GM19328 (cell line): Measurements from ENCODE around the gene CLASP1.
"Not testable (repeated sequence)": the region's sequence is repeated elsewhere in the genome, so short reads cannot be mapped to it uniquely, and the experiment has no call there.

Source experiments
- ATAC-seq: cut with Tn5 transposase; IDR thresholded peaks from one replicate; pipeline ENCODE4 v1.9.1; 2021; ENCODE audit warnings: mild to moderate bottlenecking, moderate library complexity; ENCODE audit not compliant: unreplicated experiment

The CLASP1 gene

DNA sequence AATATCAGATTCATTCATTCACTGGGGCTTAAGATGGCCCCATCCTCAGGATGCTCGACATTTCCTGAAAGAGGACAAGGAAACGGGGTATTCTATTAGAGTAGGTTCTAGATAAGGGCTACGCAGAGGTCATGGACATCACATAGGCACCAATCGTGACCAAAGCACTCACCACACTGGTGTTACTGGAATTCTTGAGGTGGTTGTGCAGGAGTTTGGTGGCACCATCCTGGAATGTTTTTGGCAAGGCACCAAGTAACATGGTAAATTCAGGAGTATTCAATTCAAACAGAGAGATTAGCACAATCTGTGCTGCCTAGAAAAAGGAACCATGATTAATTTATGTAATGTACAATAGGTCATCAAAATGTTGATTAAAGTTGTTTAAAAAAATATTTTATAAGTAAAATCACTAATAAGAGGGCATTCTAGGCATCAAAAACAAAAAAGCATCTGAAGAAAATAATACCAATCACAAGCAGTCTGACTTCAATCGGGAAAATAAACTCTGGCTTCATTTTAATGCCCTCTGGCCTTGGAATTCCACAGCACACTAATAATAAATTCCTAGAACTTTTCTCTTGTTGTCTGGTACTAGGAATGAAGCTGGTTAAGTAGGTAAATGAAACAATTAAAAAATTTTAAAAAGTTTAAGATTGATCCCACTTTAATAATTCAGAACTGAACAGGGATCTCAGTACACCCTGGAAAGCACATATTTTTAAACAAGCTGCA lies 261.5 kb downstream of the CLASP1 start:
- ATAC-seq = no peak

DNA sequence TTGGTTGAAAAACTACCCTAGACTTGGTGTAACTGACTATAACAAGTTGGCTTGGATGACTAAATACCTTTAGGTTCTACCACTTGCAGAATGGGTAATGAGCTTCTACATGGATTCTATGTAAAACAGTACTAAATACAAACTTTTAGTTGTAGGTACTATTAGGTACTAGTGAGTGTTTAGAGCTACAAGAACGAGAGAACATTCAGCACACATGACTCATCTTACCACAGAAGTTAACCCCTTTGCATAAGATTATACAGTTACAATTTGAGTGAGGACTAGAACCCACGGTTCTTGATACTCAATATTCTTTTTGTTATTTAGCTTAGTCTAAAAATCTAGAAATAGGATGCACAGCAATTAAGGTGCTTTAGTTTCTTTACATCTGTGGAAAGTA lies 262.6 kb downstream of the CLASP1 start:
- no peak for ATAC-seq

DNA sequence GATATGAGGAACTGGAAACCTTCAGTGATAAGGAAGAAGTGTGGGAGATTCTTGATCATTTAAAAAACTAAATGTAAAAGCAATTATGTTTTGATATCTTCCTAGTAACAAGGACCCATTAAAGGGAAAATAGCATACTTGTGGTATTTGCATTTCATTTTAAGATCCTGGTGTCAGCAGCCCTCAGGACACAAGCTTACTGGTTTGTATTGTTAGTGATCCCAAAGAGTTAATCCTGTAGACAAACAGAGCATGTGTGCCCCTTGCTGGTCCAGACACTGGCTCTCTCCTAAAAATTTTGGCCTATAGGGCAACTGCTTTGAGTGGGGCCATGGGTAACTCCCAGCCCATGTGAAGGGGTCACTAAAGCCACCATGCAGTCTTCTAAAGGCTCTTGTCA lies 263.2 kb downstream of the CLASP1 start:
- no peak for ATAC-seq

DNA sequence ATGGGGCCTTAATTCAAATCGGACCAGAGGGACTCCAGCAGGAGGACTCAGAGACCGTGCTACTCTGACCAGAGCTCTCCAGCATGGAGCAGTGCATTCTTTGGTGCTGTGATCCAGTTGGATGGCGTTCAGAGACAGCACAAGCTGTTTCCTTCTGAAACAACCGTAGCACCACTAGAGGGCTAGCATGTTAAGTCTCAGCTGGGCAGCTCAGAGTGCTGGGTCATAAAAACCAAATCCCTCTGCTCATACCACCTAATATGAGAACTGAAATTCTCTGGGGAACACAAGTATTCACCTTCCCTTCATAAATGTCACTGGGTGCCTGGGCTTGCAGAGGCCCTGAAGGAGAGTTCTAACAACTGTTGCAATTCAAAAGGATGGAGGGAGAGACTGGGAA lies 266.5 kb downstream of the CLASP1 start:
- no peak for ATAC-seq

DNA sequence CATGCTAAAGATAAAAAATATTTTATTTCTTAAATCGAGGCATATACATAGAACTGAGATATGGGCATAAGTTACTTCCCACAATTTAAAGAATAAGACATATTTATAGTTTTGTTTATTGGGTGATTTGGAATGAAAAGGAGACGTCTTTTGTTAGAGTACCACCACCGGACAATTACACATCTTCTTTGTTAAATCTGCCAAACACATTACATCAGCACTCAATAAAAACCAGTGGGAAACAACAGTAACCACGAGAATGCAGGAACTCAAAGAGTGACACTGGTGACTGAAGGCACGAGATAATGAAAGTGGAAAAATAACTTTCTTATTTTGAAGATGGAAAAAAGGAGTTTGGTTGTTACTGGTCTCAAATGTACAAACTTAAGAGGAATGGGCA lies 271.6 kb downstream of the CLASP1 start:
- ATAC-seq = no peak

DNA sequence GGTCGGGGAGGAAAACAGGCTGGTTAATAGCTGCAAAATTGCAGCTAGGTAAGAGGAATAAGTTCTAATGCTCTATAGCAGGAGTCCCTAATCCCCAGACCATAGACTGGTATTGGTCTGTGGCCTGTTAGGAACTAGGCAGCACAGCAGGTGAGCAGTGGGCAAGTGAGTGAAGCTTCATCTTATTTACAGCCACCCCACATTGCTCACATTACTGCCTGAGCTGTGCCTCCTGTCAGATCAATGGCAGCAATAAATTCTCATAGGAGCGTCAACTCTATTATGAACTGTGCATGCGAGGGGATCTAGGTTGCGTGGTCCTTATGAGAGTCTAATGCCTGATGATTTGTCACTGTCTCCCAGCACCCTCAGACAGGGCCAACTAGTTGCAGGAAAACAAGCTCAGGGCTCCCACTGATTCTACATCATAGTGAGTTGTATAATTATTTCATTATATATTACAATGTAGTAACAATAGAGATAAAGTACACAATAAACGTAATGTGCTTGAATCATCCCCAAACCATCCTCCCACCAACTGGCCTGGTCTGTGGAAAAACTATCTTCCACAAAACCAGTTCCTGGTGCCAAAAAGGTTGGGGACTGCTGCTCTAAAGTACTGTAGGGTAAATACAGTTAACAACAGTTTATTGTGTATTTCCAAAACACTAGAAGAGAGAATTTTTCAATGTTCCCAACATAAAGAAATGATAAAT lies 272.6 kb downstream of the CLASP1 start:
- no peak for ATAC-seq

DNA sequence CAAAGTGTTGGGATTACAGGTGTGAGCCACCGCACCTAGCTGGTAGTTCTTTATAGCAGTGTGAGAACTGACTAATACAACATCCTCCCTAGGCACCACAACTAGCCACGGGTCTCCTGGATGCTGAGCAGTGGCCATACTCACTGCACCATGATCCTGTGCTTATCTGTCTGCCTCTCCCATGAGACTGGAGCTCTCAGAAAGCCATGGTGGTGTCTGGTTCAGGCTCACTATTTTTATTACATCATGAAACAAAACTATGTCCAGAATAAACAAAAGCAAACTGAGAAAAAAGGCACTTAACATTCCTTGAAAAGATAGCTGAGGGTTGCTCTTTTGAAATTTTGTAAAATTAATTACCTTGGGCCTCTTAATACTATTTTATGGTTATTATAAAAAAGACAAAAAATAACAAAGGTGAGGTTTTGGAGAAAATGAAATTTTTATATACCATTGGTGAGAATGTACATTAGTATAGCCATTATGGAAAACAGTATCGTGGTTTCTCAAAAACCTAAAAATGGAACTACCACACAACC lies 273.6 kb downstream of the CLASP1 start:
- ATAC-seq = no peak

DNA sequence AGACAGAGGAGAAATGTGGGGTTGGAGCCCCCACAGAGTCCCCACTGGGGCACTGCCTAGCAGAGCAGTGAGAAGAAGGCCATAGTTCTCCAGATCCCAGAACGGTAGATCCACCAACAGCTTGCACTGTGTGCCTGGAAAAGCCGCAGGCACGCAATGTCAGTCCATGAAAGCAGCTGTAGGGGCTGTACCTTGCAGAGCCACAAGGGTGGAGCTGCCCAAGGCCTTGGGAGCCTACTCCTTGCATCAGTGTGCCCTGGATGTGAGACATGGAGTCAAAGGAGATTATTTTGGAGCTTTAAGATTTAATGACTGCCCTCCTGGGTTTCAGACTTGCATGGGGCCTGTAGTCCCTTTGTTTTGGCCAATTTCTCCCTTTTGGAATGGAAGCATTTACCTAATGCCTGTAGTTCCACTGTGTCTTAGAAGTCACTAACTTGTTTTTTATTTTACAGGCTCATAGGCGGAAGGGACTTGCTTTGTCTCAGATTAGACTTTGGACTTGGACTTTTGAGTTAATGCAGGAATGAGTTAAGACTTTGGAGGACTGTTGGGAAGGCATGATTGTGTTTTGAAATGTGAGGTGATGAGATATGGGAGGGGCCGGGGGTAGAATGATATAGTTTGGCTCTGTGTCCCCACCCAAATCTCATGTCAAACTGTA lies 274.7 kb downstream of the CLASP1 start:
- not testable (repeated sequence) for ATAC-seq

DNA sequence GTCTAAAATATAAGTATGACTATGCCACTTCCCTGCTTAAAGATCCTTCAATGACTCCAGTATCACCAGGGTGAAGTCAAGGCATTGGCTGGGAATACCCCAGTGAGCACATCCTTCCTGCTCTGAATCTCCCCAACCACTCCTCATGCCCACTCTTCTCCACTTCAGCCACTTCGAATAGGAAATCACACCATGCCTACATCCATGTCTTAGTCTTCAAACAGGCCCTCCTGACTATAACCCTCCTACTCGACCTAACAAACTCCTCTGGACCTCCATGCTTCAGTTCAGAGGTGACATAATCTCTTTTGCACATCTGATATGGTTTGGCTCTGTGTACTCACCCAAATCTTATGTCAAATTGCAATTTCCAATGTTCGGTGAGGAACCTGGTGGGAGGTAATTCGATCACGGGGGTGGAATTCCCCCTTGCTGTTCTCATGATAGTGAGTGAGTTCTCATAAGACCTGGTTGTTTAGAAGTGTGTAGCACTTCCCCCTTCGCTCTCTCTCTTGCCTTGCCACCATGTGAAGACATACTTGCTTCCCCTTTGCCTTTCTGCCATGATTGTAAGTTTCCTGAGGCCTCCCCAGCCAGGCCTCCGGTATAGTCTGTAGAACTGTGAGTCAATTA lies 276.4 kb downstream of the CLASP1 start:
- no peak for ATAC-seq

DNA sequence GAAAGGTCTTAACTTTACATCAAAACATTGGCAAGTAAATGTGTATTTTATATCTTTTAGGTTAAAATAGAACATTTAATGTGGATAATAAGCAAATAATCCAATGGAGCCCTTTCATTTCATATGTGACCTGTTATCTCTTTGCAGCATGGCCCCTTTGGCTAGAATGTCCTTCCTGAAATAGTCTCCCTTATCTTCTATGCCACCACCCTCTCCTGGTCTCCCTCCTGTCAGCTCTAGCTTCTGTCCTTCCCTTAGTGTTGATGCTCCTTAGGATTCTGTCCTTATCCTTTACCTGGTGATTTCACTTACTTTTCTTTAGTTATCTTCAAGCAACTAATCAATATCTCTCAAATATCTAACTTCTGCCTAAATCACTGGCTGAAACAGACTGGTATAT lies 277.2 kb downstream of the CLASP1 start:
- no peak for ATAC-seq

DNA sequence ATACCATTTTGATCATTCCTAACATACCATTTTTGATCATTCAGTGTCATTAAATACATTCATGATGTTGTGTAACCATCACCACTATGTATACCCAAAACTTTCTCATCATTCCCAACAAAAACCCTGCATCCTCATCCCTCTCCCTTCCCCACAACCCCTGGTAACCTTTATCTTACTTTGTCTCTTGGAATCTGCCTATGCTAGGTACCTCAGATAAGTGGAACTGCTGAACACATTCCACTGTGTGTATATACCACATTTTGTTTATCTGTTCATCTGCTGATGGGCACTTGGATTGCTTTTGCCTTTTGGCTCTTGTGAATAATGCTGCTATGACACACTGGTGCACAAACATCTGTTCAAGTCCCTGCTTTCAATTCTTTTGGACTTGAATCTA lies 280.4 kb downstream of the CLASP1 start:
- no peak for ATAC-seq

DNA sequence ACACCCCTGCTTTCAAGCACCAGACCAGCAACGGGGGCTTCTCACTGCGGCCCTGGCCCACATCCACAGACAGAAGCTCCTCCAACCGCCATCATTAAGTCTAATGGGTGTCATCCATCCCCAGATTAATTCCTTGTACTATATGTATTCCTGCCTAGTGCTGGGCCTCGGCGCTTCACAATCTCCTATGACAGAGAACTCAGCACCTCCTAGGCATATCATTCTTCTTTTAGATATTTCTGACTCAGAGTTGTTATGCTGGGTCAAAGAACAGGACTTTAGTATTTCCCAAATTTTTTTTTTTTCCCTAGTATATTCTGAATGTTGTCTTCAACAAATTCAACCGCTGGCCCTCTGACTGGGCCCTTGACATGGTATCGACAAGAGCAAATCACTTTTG lies 281.1 kb downstream of the CLASP1 start:
- ATAC-seq = no peak

DNA sequence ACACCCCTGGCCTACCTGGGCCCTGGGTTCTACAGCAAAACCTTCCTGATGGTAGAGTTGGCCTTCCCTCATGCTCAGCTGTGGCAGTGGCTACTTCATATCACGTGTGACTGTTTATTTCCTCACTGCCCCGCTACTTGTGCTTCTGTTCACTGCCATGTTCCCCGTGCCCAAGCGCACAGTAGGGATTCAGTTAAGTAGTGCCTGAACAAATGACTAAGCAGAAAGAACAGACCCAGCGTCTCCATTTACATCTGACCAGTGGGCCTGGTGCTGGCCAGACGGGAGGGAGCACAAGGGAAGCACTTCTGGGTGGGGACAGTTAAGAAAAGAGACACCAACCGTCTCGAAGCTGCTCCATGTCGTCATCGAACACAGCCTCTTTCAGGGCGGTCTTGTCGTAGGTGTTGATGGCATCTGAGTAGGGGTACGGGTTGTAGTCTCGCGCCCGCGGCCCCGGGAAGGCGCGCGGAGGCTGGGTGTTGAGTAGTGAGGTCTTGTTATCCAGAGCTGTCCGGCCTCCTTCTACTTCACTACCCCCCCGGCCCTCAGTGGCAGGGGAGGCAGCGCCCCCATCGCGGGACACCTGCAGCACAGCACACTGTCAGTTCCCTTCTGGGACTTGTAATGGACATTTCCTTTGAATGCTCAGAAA lies 281.9 kb downstream of the CLASP1 start:
- ATAC-seq = no peak

DNA sequence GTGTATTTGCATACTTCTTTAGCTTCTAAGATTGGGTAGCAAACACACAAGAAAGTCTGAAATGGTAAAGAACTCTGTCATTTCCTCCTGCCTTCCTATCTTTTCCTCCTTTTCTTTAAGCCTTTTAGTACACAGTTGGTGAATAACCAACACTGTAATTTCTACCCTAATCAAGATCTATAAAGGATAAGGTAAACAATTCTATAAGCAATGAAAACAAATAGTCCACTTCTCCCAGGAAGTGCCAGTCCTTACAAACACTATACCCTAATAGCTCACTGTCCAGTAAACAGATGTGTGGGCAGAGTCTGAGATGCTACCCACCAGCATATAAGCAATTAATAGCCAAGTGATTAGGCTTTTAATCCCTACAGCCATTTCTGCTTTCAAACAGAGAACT lies 283.2 kb downstream of the CLASP1 start:
- no peak for ATAC-seq

DNA sequence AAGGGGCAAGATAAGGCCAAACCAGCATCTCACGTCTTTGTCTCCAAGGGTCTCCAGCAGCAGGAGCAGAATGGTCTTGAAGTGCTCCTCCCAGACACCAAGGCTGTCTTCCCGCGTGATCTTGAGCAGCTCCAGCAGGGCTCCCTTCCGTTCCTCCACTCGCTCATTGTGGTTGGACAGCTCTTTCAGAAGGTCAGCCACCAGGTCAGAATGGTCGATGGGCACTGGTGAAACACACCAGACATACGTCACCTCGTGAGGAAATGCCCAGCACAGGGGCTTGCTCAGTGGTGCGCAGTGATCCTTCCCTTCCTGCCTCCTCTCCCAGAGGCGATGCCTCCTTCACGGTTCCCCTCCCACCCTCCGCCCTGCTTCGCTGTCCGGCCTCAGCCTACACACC lies 284.2 kb downstream of the CLASP1 start:
- no peak for ATAC-seq

DNA sequence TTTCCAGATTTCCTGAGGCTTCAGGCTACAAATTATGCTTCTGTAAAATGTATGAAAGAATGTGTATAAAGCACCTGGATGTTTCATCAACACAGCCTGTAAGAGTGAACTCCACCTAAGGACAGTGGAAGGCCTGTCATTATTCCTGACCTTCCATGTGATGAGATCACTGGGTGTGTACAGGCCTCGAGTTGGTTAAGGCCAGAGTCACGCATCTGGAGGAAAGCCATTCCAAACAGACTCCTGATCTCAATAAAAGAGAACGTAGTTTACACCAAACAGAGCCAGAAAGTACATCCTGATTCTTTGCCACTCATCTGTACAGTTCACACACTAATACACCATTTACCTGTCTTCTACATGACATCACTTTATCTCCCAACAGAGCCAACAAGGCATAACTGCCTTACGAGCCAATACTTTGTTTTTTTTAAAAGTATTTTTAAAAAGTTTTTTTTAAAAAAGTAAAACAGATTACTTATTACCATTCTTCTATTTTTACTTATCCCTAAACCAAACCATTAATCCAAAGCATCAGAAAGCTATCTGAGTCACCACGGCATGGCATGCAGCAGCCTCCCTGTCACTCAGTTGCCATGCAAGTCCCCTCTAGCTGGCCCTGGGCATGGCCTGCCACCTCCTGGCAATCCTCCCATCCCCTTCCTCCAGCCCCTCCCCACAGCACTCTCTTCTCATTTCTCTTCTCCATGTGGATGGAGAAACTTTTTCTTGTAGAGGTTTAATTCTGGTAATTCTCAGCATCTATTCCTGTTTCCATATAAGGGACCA lies 285.4 kb downstream of the CLASP1 start:
- ATAC-seq = no peak

DNA sequence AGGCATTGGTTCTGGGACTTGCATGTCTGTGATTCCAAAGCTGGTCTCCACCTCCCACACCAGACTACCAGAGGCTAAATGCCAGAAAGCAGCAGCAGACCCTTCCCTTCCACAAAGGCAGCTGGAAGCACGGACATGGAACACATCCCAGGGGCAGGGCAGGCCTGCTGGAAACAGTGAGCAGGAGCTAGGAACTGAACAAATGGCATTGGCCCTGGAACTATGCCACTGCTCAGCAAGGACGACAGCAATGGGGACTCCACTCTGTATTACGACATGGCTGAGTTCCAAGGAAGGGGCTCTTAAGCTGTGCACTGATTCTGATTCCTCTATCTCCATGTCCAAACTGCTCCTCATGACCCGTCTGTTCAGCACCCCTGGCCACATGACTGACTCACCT lies 286.5 kb downstream of the CLASP1 start:
- no peak for ATAC-seq

DNA sequence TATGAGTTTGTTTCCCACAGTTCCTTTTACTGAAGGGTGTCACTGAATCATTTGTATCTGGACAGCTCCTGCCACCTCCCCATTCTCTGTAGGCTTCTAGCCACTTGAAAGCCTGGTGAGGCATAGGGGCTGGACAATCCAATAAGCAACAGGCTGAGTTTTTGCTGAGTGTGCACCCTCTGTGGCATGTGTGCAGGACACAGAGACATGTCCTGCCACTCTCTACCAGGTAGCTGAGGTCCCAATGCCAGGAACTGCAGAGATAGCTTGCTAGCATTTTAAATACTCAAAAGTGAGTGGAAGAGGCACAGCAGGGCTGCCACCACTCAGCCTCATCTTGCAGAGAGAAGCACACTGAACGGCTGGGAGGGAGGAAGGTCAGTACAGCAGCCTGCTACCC lies 287.0 kb downstream of the CLASP1 start:
- ATAC-seq = no peak

DNA sequence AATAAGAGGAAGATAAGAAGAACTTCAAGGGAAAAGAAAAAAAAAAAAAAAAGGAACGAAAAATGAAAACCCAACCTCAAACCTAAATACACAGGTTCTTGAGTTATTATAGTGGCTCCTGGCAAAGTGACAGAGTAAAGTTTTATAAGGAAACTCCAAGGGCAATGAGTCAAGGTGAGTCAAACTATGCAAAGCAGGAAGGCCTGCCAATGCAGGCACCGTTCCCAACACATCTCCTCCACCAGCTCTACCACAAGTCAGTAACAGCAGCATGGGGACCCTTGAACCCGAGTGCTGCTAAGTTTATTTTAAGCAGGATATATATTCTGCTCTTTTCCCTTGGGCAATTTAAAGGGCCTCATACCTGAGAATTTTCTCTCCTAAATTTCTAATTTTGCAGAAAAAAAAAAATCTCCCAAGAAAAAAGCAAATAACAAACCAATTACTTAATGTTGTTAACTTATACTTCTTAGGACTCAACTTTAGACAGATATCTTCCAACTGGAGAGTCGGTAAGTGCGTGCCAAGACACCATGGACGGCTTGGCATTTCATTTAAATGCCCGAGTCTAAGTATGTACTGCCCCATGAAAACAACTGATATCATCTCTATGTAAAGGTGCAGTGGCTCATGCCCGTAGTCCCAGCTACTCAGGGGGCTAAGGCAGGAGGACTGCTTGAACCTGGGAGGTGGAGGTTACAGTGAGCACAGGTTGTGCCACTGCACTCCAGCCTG lies 288.5 kb downstream of the CLASP1 start:
- ATAC-seq = no peak
